Measurements from ENCODE around the gene STIP1.

The STIP1 gene

DNA sequence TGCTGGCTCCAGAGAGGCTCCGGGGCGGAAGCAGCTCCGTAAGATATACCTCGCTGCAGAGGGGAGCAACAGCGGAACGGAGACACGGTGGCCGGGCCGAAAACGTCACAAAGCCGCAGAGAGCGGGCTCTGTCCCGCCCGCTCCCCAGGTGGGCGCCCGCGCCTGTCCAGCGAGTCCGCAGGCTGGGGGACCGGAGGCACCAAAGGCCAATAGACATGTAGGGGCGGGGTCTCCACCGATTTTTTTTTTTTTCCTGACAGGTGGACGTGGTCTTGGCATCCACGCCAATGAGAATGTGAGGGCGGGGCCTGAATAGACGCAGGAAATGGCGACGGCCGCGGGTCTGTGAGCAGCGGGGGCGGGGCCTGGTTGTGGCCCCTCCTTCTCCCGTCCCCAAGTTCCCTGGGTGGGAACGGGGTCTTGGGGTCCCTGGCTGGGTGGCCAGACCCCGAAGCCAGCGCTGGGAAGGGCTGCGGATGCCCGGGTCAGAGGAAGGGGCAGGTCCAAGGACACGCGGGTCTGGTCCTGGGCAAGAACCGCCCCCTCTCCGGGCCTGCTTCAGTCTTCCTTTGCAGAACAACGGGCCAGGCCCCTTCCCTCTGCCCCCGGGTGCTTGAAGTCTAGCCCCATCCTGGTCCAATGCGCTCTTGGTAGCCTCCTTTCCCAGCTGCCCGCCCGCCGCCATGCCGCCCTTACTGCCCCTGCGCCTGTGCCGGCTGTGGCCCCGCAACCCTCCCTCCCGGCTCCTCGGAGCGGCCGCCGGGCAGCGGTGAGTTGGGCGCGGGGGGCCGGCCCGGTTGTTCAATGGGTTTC is 44.4 kb downstream of the STIP1 start, which contains the start of gene DNAJC4:
TSS of gene DNAJC4 (plus strand) at position 378 of the 814 bp plus-strand sequence. CDS start at position 685, 307 bp downstream.
- H3K36me3 ChIP-seq (ENCODE audit: insufficient read depth), result no peaks in the 10 kb centered on the region
- H3K9ac ChIP-seq, result peak within 1 kb of the TSS; percentile 38; the same call in 1 of the 2 replicates
- TF ChIP-seq, protein P1, sequence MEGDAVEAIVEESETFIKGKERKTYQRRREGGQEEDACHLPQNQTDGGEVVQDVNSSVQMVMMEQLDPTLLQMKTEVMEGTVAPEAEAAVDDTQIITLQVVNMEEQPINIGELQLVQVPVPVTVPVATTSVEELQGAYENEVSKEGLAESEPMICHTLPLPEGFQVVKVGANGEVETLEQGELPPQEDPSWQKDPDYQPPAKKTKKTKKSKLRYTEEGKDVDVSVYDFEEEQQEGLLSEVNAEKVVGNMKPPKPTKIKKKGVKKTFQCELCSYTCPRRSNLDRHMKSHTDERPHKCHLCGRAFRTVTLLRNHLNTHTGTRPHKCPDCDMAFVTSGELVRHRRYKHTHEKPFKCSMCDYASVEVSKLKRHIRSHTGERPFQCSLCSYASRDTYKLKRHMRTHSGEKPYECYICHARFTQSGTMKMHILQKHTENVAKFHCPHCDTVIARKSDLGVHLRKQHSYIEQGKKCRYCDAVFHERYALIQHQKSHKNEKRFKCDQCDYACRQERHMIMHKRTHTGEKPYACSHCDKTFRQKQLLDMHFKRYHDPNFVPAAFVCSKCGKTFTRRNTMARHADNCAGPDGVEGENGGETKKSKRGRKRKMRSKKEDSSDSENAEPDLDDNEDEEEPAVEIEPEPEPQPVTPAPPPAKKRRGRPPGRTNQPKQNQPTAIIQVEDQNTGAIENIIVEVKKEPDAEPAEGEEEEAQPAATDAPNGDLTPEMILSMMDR (conservative IDR thresholded peaks at IDR 0.05; ENCODE audit: low read depth, low read length), result no peak
- H3K4me3 ChIP-seq (IDR thresholded peaks at IDR 0.05; ENCODE audit: insufficient read depth, low read depth, low read length), result no peak within 1 kb of the TSS
- H3K4me2 ChIP-seq, result peak within 1 kb of the TSS; percentile 76
- peaks cover 32% of the 10 kb centered on the region for H3K4me1 ChIP-seq (ENCODE audit: low read depth, poor library complexity, severe bottlenecking)
- H3K79me2 ChIP-seq (ENCODE audit: insufficient read depth, low read depth), result no peaks in the 10 kb centered on the region
- peak within 1 kb of the TSS; percentile 70 for H2AFZ ChIP-seq (ENCODE audit: low read depth)
- H3K27ac ChIP-seq, result peak within 1 kb of the TSS; percentile 8; the same call in 1 of the 2 replicates
- H4K20me1 ChIP-seq (ENCODE audit: insufficient read depth), result no peaks in the 10 kb centered on the region
- H3K27me3 ChIP-seq (ENCODE audit: insufficient read depth, low read depth), result no peaks in the 10 kb centered on the region

DNA sequence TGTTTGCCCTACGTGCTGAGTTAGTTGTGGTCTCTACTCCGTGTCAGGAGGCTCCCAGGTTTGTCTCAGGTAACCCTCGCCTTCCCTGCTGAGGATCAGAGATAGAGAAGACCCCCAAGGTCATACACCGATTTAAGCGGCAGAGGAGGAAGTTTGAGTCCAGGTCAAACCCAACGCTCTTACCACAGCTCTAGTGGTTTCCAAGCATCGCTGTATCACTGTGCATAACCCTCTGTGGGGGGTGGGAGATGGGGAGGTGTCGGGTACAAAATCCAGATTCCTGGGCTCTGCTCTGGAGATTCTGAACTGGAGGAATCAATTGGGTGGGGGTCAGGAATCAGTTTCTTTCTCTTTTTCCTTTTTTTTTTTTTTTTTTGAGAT is 45.0 kb downstream of the STIP1 start:
- Histone ChIP-seq H3K27ac (peak overlapping the region; percentile 8; the same call in 1 of the 2 replicates), H4K20me1 (ENCODE audit: insufficient read depth) (no peaks in the 10 kb centered on the region), H3K4me1 (ENCODE audit: low read depth, poor library complexity, severe bottlenecking) (peaks cover 34% of the 10 kb centered on the region), H3K79me2 (ENCODE audit: insufficient read depth, low read depth) (no peaks in the 10 kb centered on the region), H3K27me3 (ENCODE audit: insufficient read depth, low read depth) (no peaks in the 10 kb centered on the region), H2AFZ (ENCODE audit: low read depth) (peak overlapping the region; percentile 70), H3K4me2 (peak overlapping the region; percentile 76), H3K4me3 (IDR thresholded peaks at IDR 0.05; ENCODE audit: insufficient read depth, low read depth, low read length) (no peak overlapping the region), H3K36me3 (ENCODE audit: insufficient read depth) (no peaks in the 10 kb centered on the region), H3K9ac (peak overlapping the region; percentile 38; the same call in 1 of the 2 replicates)
- TF ChIP-seq, protein P1 (conservative IDR thresholded peaks at IDR 0.05; ENCODE audit: low read depth, low read length), result no peak

DNA sequence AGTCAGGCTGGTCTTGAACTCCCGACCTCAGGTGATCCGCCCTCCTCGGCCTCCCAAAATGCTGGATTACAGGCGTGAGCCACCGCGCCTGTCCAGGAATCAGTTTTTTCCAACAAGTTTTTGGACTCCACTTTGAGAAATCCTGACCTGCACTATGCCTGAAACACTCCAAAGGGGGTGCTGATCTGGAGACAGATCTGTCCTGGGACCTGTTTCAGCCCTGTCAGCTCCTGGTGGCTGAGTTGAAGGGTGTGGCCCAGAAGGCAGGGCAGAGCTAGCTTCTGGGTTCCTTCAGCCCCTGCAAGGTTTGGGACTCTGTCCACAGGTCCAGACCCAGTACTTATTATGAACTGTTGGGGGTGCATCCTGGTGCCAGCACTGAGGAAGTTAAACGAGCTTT is 45.6 kb downstream of the STIP1 start:
- no peak overlapping the region for H3K4me3 ChIP-seq (IDR thresholded peaks at IDR 0.05; ENCODE audit: insufficient read depth, low read depth, low read length)
- peaks cover 34% of the 10 kb centered on the region for H3K4me1 ChIP-seq (ENCODE audit: low read depth, poor library complexity, severe bottlenecking)
- H2AFZ ChIP-seq (ENCODE audit: low read depth), result no peak overlapping the region
- H4K20me1 ChIP-seq (ENCODE audit: insufficient read depth), result no peaks in the 10 kb centered on the region
- TF ChIP-seq, protein P1 (conservative IDR thresholded peaks at IDR 0.05; ENCODE audit: low read depth, low read length), result no peak
- no peaks in the 10 kb centered on the region for H3K79me2 ChIP-seq (ENCODE audit: insufficient read depth, low read depth)
- no peak overlapping the region for H3K9ac ChIP-seq
- H3K27me3 ChIP-seq (ENCODE audit: insufficient read depth, low read depth), result no peaks in the 10 kb centered on the region
- H3K36me3 ChIP-seq (ENCODE audit: insufficient read depth), result no peaks in the 10 kb centered on the region
- no peak overlapping the region for H3K27ac ChIP-seq
- peak overlapping the region; percentile 76; the same call in 1 of the 2 replicates for H3K4me2 ChIP-seq

DNA sequence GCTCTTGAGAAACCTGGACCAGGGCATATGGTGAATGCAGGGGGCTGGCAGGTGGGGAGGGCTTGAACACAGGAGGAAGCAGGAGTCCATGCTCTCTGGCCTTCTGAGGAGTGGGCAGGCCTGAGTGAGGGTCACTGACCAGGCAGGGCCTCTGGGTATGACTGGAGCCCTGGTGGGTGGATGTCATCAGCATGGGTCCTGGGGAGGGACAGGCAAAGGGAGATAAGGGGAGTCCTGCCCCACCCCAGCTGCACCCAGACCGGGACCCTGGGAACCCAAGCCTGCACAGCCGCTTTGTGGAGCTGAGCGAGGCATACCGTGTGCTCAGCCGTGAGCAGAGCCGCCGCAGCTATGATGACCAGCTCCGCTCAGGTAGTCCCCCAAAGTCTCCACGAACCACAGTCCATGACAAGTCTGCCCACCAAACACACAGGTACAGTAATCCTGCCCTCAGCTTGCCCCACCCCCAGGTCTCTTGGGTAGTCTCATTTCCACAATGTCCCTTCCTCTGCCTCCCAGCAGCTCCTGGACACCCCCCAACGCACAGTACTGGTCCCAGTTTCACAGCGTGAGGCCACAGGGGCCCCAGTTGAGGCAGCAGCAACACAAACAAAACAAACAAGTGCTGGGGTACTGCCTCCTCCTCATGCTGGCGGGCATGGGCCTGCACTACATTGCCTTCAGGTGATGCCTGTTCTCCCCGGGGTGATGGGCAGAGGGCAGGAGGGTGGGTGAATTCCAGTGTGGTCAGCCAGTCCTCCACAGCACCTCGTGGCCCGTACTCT is 46.4 kb downstream of the STIP1 start:
- no peaks in the 10 kb centered on the region for H3K79me2 ChIP-seq (ENCODE audit: insufficient read depth, low read depth)
- no peak overlapping the region for H3K9ac ChIP-seq
- H3K27me3 ChIP-seq (ENCODE audit: insufficient read depth, low read depth), result no peaks in the 10 kb centered on the region
- no peak overlapping the region for H3K4me2 ChIP-seq
- TF ChIP-seq, protein P1 (conservative IDR thresholded peaks at IDR 0.05; ENCODE audit: low read depth, low read length), result no peak
- no peak overlapping the region for H2AFZ ChIP-seq (ENCODE audit: low read depth)
- H4K20me1 ChIP-seq (ENCODE audit: insufficient read depth), result no peaks in the 10 kb centered on the region
- H3K36me3 ChIP-seq (ENCODE audit: insufficient read depth), result no peaks in the 10 kb centered on the region
- no peak overlapping the region for H3K27ac ChIP-seq
- H3K4me3 ChIP-seq (IDR thresholded peaks at IDR 0.05; ENCODE audit: insufficient read depth, low read depth, low read length), result no peak overlapping the region
- H3K4me1 ChIP-seq (ENCODE audit: low read depth, poor library complexity, severe bottlenecking), result peaks cover 26% of the 10 kb centered on the region
